Bone marrow (tissue), 2 donors: ENCODE data around the gene STRADB.
"Not testable (repeated sequence)": the region's sequence is repeated elsewhere in the genome, so short reads cannot be mapped to it uniquely, and the experiment has no call there.

Source experiments
- DNase-seq, 2 donors: peaks; one replicate each; lab custom pipeline; 2025; lab: John Stamatoyannopoulos, UW

The STRADB gene

DNA sequence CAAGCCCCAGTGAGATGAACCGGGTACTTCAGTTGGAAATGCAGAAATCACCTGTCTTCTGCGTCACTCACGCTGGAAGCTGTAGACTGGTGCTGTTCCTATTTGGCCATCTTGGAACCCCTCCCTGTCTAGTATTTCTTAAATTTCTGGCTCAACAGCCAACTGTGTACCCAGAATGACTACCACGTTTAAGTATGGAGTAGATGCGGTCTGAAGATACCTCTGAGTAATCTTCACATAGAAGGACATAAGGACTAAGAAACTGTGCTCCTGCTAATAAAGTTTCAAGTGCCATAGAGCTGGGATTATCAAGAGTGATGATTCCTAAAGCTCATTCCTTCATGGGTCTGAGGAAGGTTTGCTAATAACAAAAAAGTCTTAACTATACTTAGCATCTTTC is 20.7 kb upstream of the STRADB start:
- no peak for DNase-seq

DNA sequence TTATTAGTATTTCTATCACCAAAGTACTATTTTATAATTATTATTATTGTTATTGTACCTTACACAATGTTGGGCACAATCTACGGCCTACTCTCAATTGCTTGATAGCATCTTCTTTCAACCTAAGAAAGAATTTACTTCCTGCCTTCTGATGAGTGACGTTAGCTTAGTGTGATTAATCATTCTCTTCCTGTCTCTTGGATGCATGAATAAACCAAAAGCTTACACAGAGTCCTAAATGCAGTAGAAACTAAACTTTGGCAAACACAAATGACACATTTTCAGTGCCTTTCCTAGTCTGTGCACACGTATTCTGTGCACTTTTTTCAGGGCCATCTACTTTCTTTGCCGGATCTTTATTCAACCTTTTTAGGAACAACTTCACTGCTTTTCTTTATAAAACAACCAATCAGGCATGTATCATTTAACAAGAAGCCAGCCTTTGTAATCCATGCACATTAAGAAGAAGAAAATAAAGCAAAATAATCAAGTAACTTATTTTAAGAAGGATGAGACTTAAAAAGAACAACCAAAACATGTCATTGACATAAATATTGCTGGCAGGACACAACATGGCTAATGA is 19.4 kb upstream of the STRADB start:
- DNase-seq, result peak in 1 of 2 donors; percentile 82

DNA sequence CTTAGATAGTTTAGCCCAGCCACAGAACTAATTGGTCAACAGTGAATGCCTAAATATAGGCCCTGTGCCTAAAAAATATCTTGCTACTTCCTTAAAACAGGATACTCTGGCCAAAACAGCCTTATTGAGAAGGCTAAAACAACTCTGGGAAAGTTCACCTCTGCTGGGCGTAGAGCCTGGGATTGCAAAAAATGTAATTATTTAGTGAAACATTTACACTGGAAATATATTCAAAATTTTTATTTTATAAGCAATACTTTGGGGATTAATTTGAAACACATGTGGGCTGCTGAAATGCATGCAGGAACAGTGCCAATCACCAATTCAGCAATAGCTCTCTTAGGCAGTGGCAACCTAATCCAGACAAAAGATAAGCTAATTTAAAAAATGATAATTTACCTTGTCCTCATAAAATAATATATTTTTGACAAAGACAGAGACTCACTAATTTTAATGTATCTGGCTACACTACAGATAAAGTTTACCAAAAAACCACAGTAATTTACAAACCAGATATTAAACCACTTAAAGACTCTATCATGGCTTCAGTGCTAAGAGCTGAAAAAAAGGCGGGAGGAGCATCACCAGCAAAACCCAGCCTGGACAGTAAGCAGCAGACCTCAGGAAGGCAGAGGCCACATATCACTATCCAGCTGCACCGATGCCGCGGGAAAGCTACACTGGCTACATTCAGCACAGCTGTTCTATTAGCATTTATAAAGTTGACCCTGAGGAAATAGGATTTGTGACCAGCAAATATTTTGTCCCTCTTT is 18.7 kb upstream of the STRADB start:
- DNase-seq, result no peak

DNA sequence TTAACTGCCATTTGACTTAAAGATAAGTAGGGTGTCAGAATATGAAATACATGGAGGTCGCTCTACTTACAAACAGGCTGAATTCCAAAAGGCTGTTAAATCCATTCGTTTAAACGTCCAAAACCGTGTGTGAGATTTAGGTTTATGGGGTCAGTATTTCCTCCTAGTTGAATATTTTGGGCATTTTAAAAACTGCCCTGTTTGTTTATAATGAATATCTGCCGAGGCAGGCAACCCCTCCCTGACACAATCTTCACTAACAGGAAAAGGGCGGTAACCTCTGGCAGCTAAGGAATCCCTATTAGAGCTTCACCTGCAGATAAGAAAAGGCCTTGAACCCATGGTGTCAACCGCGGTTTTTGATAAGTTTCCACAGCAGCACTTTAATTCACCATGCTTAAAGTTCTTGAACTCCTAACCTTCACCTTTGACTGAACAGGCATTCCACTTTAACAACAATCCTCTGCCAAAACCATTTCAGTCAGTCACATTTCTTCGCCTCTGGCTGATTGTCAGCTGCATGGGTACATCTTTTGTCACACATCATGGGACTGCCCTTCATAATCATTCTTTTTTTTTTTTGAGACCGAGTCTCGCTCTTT is 18.0 kb upstream of the STRADB start:
- DNase-seq, result no peak

DNA sequence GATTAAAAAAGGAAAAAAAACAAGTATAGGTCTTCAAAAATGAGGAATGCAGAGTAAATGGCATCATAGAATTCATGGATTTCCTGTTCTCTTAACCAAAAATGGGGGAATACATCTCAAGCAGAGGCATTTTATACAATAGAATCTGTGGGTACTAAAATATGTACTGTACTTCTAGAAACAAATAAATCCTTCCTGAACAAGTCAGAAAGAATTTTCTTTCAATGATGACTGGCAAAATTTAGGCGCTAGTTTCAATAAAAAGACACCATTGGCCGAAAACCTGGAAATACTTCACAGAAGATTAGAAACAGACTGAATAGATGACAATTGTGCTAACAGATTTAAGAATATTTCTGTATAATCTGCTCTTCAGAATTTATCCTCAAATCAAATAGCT is 15.4 kb upstream of the STRADB start:
- DNase-seq, result no peak

DNA sequence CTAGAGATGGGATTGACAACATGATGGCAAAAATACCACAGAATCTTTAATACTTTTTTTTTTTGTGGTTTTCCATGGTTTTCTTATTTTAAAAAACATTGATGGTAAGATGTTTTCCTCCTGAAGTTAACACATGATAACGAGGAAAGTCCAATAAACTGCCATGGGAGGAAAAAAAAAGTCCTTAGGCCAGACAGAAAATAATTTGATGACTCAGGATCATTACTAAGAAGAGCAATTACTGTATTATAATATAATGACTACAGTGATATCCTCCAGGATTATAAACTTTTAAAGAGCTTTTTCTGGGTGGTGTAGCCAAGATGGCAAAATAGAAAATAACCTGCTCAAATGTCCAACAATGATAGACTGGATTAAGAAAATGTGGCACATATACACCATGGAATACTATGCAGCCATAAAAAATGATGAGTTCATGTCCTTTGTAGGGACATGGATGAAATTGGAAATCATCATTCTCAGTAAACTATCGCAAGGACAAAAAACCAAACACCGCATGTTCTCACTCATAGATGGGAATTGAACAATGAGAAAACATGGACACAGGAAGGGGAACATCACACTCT is 12.1 kb upstream of the STRADB start:
- not testable (repeated sequence) for DNase-seq

DNA sequence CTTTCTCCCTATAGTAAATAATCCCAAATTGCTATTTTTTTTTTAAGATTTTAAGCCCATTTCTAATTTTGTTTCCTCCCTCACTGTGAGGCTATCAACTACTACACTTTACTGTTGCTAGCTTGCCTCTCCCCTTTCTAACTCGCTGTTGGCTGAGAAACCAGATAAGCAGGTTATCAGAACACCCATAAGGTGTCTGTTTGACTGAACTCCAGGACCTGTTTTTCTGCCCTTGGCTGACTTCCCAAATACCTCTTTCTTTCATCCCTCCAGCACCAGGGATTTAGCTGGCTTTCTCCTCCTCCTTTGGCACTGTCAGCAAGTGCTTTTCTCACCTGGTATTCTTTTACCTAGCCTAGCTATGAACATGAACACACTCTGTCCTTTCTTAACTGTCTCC is 11.4 kb upstream of the STRADB start:
- DNase-seq, result no peak

DNA sequence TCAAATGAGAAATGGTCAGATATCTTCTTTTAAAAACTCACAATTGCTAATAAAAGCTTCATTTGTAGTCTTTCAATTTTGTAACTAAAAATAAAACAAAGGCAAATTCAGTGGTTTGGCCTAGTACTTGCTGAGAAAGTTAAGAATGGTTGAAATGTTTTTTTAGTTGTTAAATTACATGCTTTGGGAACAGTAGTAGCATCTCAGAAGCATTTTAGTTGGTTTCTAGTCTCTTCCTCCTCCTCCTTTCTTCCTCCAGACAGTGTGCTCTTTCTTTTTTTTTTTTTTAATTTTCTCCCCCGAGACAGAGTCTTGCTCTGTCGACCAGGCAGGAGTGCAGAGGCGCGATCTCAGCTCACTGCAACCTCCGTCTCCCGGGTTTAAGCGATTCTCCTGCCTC is 10.1 kb upstream of the STRADB start:
- DNase-seq, result no peak

DNA sequence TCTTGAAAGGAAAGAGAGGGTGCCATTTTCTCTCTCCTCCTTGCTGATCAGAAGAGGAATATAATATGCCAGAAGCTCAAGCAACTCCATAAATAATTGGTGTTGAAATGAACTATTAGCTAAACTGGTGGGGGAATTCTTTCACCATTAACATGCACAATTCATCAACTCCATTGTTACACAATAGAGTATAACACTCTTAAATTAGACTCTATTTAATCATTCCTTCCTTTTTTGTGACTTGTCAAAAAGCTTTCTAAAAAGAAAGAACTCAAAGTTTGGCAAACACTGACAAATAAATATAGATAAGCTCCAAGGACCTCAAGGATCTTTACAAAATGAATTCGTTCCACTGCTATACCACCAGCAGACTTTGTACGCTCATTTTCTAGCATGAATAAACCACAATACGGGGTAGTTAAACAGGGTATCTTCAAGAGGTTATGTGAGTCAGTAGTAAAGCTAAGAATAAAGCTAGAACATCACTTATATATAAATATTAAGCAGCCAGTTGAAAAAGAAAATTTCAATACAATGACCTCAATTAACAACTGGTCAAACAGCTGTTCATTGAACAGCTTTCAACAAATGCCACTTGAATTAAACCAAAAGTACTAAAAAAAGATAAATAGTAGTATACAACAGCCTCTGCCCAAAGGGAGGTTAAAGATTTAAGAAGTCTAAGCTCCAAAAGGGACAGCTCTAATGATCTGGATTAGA is 6.6 kb upstream of the STRADB start:
- DNase-seq, result no peak

DNA sequence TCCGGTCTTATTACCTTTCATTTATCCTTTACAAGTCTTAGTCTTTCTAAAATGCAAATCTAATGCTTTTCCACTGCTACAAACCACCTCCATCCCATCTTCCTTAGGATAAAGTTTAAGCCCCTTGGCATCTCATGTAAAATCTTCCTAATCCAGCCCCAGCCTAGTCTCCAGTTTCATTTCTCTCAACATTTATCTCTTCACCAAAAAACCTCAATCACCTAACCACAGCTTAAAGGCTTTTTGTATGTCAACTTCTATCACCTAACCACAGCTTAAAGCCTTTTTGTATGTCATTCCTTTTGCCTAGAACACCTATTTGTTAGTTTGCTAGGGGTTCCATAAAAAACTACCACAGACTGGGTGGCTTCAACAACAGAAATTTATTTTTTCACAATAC is 4.5 kb upstream of the STRADB start:
- no peak for DNase-seq

DNA sequence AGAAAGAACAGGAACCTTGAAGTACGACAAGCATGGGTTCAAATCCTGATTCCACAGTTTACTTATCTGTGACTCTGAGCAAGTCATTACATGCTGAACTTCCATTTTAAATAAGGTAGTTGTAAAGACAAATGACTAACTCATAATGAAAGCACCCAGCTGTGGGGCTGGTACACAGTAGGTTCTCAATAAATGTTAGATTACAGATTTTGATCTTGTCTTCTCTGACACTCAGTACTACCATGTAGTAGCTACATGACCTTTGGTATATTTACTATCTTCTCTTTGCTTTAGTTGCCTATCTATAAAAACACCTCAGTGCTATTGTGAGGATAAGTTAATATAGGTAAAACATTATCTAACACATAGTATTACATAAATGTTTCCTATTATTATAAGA is 3.5 kb upstream of the STRADB start:
- DNase-seq, result no peak

DNA sequence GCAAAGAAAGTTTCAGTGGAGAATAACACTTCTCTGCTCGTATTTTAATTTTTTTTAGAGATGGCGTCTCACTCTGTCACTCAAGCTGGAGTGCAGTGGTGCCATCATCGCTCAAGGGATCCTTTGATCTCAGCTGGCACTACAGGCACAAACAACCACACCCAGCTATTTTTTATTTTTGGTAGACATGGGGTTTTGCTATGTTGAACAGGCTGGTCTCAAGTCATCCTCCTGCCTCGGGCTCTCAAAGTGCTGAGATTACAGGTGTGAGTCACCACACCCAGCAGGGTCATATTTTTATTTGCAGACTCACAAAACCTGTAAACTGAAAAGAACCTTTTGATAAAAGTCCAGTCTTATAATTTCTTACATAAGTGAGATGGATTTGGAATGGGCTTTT is 2.8 kb upstream of the STRADB start:
- no peak for DNase-seq

DNA sequence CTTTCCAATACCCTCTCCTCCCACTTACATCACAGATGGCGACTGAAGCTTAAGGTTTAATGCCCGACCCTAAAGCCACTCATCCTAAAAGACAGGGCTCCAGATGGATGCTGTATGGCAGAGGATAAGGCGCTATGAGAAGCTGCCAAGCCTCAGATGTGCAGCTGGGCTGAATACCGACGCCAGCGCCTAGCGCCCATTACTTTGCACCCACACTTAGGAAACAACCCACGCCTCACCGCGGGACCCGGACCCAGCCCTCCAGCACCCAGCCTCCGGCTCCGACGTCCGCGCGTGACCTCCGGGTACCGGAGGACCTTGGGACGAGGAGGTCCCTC is 617 bp upstream of the STRADB start:
- DNase-seq, result no peak

DNA sequence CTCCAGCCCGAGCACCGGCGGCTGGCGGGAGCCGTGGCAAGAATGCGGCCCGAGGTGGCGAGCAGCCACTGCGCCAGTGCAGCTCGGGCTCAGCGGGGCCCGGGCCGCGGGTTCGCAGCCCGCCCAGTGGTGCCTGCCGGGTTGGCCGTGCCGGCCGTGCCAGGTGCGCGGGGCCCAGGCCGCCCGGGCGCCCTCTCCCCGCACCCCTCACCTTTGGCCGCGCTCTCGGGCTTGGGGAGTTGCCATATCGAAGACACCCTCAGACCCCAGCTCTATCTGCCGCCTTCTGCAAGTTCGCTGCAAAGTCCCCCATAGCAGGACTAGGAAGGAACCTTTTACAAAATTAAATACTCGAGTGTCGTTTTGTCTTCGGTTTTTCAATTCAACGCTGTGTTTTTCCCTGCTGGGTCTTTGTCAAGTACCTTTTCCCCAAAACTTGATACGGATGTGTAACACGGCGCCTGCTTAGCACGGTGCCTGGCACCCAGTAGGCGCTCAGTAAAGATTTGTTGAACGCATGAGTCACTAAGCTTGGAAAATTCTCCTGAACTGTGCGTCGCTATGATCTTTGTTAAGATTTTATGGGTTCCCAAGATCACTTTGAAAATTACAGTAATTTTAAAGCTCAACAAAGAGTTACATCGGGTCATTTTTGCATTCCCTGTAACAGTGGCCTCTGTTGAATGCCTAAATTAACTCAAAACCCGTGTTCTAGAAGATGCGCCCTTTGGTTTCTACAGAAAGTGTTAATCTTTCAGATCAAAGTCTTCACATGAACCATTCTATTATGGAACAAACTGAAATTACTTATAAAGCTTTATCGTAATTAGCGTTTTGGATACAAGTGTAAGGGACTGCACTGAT is 750 bp downstream of the STRADB start:
- DNase-seq, result no peak

DNA sequence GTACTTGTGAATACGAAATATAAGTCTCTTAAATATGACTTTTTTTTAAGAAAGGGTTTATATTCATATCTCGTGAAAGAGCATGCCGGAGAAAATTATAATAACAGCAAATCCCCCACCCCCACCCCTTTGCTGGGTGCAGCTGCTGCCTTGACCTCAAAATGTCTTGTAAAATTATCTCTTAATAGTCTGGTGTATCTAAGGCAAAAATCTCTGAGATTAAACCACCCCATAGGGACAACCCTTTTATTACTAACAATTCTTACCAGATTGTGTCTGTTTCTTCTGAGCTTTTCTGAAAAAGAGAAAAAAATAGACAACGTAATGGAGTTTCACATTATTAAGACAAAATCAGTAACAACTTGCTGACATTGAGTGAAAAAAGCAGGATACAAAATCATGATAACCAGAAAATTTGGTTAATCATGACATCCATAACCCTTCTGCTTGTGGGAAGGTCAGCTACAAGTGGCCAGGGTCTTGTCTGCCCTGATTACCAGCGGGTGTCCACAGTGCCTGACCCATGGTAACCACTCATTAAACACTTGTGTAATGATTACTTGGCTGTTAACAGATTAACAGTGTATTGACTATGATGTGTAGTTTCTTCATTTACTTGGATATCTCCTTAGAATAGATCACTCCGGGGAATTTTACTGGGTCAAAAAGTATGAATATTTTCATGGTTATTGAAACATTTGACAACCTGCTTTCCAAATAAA is 1.5 kb downstream of the STRADB start:
- no peak for DNase-seq

DNA sequence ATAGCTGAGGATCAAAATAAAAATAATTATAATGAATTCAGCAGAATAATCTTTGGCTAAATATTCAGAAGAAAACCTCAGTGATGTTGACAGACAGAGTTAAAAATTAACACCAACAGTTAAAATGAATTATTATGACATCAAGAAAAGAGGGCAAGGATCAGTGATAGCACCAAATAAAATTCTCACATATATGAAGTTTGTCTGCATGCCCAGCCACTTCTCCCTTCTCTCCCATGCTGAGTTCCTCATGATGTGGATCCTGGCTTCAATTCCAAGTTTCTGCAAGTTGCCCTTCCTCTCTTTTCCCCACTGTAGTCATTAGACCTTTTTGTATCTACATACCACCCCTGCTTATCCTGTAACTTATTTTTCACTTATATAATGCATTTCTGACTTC is 6.8 kb downstream of the STRADB start:
- DNase-seq, result no peak

DNA sequence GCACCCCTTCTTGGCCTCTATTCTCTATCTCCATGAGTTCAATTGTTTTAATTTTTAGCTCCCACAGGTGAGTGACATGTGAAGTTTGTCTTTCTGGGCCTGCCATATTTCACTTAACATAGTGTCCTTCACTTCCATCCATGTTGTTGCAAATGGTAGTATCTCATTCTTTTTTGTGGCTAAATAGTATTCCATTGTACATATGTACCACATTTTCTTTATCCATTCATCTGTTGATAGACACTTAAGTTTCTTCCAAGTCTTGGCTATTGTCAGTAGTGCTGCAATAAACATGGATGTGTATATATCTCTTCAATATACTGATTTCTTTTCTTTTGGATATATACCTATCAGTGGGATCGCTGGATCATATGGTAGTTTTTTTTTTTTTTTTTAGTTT is 9.0 kb downstream of the STRADB start:
- DNase-seq, result no peak

DNA sequence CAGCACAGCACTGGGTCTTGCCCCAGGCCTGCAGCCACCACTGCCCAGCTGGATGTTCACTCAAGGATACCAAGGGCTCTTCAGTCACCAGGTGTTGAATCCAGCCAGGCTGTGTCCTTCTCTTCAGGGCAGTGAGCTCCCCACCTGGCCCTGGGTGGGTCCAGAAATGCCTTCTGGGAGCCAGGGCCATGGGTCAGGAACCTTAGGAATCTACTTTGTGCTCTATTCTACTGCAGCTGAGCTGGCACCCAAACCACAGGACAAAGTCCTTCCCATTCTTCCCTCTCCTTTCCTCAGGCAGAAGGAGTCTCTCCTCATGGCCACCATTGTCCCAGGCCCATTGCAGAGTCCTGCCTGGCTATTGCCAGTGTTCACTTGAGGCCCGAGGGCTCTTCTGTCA is 13.0 kb downstream of the STRADB start:
- no peak for DNase-seq

DNA sequence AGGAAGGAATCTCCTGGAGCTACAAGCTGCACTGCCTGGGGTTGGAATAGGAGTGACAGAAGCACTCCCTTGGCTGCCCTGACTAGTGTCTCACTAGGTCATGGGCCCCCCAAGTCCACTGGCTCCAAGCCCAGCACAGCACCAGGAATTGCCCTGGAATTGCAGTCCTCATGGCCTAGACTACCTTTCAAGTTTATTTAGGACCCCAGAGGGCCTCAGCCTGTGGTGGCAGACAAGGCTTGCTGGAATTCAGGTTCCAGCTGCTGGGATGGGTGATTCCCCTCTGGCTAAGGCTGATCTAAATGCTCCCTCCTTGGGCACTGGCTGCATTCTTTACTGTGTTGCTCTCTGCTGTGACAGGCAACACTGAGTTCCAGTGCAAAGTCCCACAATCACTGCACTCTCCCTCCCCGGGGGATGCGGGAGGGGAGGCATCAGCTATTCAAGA is 14.0 kb downstream of the STRADB start:
- no peak for DNase-seq

DNA sequence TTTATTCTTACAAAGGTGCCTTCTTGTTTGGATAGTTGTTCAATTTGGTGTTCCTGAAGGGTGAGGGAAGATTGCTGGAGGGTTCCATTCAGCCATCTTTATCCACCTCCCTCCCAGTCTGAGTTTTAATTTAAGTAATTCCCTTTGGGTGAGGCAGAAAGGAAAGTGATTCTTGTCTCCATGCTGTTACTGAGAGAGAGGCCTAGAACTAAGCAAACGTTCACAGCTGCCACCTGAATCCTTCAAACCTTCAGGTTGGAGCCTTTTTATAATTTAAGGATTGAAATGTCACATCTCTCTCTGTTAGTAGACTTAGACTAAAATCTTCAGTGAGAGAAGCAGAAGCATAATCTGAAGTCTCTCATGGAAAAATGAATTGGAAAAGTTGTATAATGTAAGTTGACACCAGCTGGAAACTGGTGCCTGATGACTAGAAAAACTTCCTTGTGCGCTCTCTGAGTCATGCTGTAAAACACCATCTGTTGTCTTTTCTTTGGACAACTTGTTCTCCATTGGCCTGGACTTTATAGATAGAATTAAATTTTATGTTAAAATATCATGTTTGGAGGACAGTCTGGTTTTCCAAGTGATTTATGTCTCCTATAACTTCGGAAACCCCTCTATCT is 14.6 kb downstream of the STRADB start:
- DNase-seq, result no peak

DNA sequence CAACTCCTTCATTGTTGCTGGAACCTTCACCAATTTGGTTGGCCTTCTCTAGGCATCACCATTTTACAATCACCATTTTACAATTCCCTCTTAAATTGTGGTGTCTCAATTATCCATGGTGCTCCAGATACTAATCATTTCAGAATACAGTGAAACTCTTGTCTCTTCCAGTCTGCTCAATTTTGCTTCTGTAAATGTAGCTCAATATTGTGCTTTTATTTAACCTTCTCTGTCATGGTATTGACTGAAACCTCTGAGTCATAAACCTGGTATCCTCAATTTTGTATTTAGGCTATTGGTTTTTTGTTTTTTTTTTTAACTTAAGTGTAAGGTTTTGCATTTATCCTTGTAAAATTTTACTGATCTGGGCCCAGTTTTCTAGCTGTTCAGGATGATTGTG is 16.1 kb downstream of the STRADB start:
- no peak for DNase-seq
